Kidney (tissue), 14 donors: Measurements from ENCODE around the gene CACNB2. TPM values are rescaled to one million over a fixed set of nuclear protein-coding genes. Genes with fewer than 3 reads are reported as not detected.

ENCODE experiments used
- DNase-seq, 5 donors: peaks; one replicate each; pipeline ENCODE4 v3.0.0-alpha.2; 2013 to 2020
- FAIRE-seq: peaks from 2 replicates; lab custom pipeline; 2012; peaks lifted over from hg19 to GRCh38; lab: Jason Lieb, UNC
- H3K27ac ChIP-seq, 2 donors: one replicate each; pipeline ENCODE4 v1.7.0; 2013; ENCODE audit warnings: low read depth in 2 of 2, low read length in 2 of 2, inconsistent platforms in 1 of 2
- H3K27me3 ChIP-seq: one replicate; pipeline ENCODE4 v1.7.1; 2013; ENCODE audit warnings: low read length, inconsistent platforms; ENCODE audit not compliant: control insufficient read depth, insufficient read depth
- H3K36me3 ChIP-seq, 3 donors: one replicate each; pipeline versions ENCODE4 v1.7.0 to v1.7.1; 2013; ENCODE audit warnings: low read length in 3 of 3, control low read depth in 1 of 3, inconsistent platforms in 1 of 3; ENCODE audit not compliant: insufficient read depth in 3 of 3, control insufficient read depth in 2 of 3
- H3K4me1 ChIP-seq, 3 donors: one replicate each; pipeline versions ENCODE4 v1.7.0 to v1.7.1; 2013; ENCODE audit warnings: low read length in 3 of 3, inconsistent platforms in 1 of 3, low read depth in 1 of 3; ENCODE audit not compliant: control insufficient read depth in 2 of 3, insufficient read depth in 2 of 3
- H3K4me3 ChIP-seq, 3 donors: one replicate each; pipeline versions ENCODE4 v1.7.0 to v1.8.1; 2013; ENCODE audit warnings: low read length in 3 of 3, control low read depth in 1 of 3, inconsistent platforms in 1 of 3
- H3K9ac ChIP-seq, 3 donors: one replicate each; pipeline versions ENCODE4 v1.7.0 to v1.7.1; 2013; ENCODE audit warnings: low read length in 3 of 3, control low read depth in 1 of 3, inconsistent platforms in 1 of 3
- H3K9me3 ChIP-seq, 3 donors: one replicate each; pipeline versions ENCODE4 v1.7.0 to v1.7.1; 2013; ENCODE audit warnings: low read length in 3 of 3, control low read depth in 1 of 3, inconsistent platforms in 1 of 3; ENCODE audit not compliant: control insufficient read depth in 2 of 3, insufficient read depth in 1 of 3
- CTCF ChIP-seq: IDR thresholded peaks from 3 replicates; pipeline ENCODE4 v1.5.1; 2012; ENCODE audit warnings: mild to moderate bottlenecking, moderate library complexity, borderline replicate concordance; ENCODE audit not compliant: insufficient read depth; ENCODE audit errors: extremely low read depth
- intact Hi-C: fragments of 100-400 bp; cut with DNase I; formaldehyde crosslinking; loops from one replicate; pipeline ENCODE4 v1.11.1; 2022
- polyA plus RNA-seq: library from polyadenylated mRNA; stranded (reverse); fragments of 350-450 nt; fragmentation: Illumina TruSeq; extraction: RNeasy Lipid Tissue Mini Kit (QIAGEN cat#74804); gene quantifications from one replicate; pipeline ENCODE4 v1.2.3, GENCODE V29; 2014; ENCODE audit warnings: low read depth, low replicate concordance; ENCODE audit not compliant: insufficient read depth
- total RNA-seq: library from RNA; stranded (reverse); fragmentation: NEBNext Ultra II Directional; extraction: Animal tissue kit (Norgen Biotek cat#: 25700); gene quantifications from one replicate; pipeline ENCODE4 v1.2.1, GENCODE V29; 2021
- donor health status: control.
- donor health status: control.
- donor health status: control.
- donor health status: control.
- donor health status: control.
- donor health status: DM: yes; HTN: yes; CAD: no.
- donor health status: Normal renal cell carcinoma (clear cell type).

CACNB2 gene
- total and polyA plus RNA-seq, 2 donors from 2014 or later = 2.8 TPM

GRCh38 chr10:18364987-18365775 is 225.0 kb downstream of the CACNB2 start:
- no peak overlapping the region for H3K9ac ChIP-seq
- H3K4me3 ChIP-seq = no peak overlapping the region
- H3K4me1 ChIP-seq = no peaks in the 10 kb centered on the region
- TF ChIP-seq CTCF = no peak
- H3K27ac ChIP-seq = no peak overlapping the region
- no peaks in the 10 kb centered on the region for H3K27me3 ChIP-seq
- intact Hi-C loops = no loop called here
- no peaks in the 10 kb centered on the region for H3K9me3 ChIP-seq
- DNase-seq (no peak), FAIRE-seq (no peak)
- no peaks in the 10 kb centered on the region for H3K36me3 ChIP-seq

- FAIRE-seq (no peak), DNase-seq (no peak)
- Histone ChIP-seq H3K36me3 (no peaks in the 10 kb centered on the region), H3K27ac (no peak overlapping the region), H3K4me3 (no peak overlapping the region), H3K9me3 (no peaks in the 10 kb centered on the region), H3K27me3 (no peaks in the 10 kb centered on the region), H3K4me1 (no peaks in the 10 kb centered on the region), H3K9ac (no peak overlapping the region)
- no peak for TF ChIP-seq CTCF
- intact Hi-C loops = no loop called here
Observed at GRCh38 chr10:18367840-18368239, 227.6 kb downstream of the CACNB2 start.

DNA sequence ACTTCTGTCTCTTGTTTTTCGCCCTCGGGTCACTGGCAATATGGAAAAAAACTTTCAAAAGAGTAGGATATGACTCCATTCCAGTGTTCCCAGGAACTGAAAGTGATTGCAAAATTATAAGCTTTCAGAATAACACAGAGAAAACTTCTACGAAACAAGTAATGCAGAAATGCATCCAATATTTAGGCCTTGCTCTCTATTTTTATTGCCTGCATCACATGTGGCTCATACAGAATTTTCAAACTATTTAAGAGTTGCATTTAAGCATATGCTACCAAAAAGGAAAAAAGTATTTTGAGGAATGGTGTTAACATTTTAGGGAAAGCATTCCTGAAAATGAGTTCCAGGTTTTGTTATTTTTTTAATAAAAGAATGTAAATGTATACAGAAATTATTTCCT is 228.0 kb downstream of the CACNB2 start:
- intact Hi-C loops = no loop called here
- FAIRE-seq = no peak
- H3K9ac ChIP-seq = no peak overlapping the region

More for the DNA sequence above, 228.0 kb downstream of the CACNB2 start:
- TF ChIP-seq CTCF = no peak
- no peak for DNase-seq
- Histone ChIP-seq H3K36me3 (no peaks in the 10 kb centered on the region), H3K27ac (no peak overlapping the region), H3K9me3 (no peaks in the 10 kb centered on the region), H3K4me3 (no peak overlapping the region), H3K4me1 (no peaks in the 10 kb centered on the region), H3K27me3 (no peaks in the 10 kb centered on the region)
